ENCODE results near the gene PGM2.

- TF ChIP-seq CTCF (IDR thresholded peaks at IDR 0.05; ENCODE audit: low read length) (no peak), EZH2 (IDR thresholded peaks at IDR 0.05; ENCODE audit: borderline replicate concordance, low read length) (no peak)
Measured at GRCh38 chr4:37881811-37882210, 55.3 kb downstream of the PGM2 start.

Measured in OCI-LY1 (cell line).